Neural cell (in vitro differentiated cells): ENCODE measurements around the gene EIF3D. TPM values are rescaled to one million over a fixed set of nuclear protein-coding genes. Genes with fewer than 3 reads are reported as not detected.

Experiments
- H2AFZ ChIP-seq: fragments of 200-600, 300-800 bp; sonication (generic), shearing (Covaris generic); 2 replicates; pipeline ENCODE4 v1.6.0; 2014; ENCODE audit warnings: low read depth, mild to moderate bottlenecking, antibody characterized with exemption, low read length, moderate library complexity
- H3F3A ChIP-seq: fragments of 200-600 bp; shearing (Covaris generic); 2 replicates; pipeline ENCODE4 v1.6.1; 2016; ENCODE audit warnings: mild to moderate bottlenecking, moderate library complexity, mixed read lengths, antibody characterized with exemption, low read length; ENCODE audit not compliant: insufficient read depth, poor library complexity, severe bottlenecking
- H3K27ac ChIP-seq: fragments of 200-600, 300-800 bp; sonication (generic), shearing (Covaris generic); 2 replicates; pipeline ENCODE4 v1.5.1; 2014; ENCODE audit warnings: mild to moderate bottlenecking, low read length, moderate library complexity
- H3K27me3 ChIP-seq: fragments of 300-800, 200-600 bp; sonication (generic), shearing (Covaris generic); 2 replicates; pipeline ENCODE4 v1.6.0; 2014; ENCODE audit warnings: mild to moderate bottlenecking, low read depth, low read length, moderate library complexity; ENCODE audit not compliant: insufficient read depth
- H3K36me3 ChIP-seq: fragments of 300-800, 200-600 bp; sonication (generic), shearing (Covaris generic); 2 replicates; pipeline ENCODE4 v1.5.1; 2014; ENCODE audit warnings: mild to moderate bottlenecking, antibody characterized with exemption, low read length, moderate library complexity; ENCODE audit not compliant: insufficient read depth
- H3K4me2 ChIP-seq: fragments of 300-800, 200-600 bp; sonication (generic), shearing (Covaris generic); 2 replicates; pipeline ENCODE4 v1.6.0; 2014; ENCODE audit warnings: mild to moderate bottlenecking, low read length
- H3K4me3 ChIP-seq: fragments of 300-800, 200-600 bp; sonication (generic), shearing (Covaris generic); 2 replicates; pipeline ENCODE4 v1.5.1; 2014; ENCODE audit warnings: mild to moderate bottlenecking, low read length, moderate library complexity
- H3K79me2 ChIP-seq: fragments of 200-600 bp; shearing (Covaris generic); replicated peaks from 2 replicates; pipeline ENCODE4 v1.6.0; 2014; ENCODE audit warnings: mild to moderate bottlenecking, low read length, moderate library complexity; ENCODE audit not compliant: insufficient read depth
- H3K9ac ChIP-seq: fragments of 300-800, 200-600 bp; sonication (generic), shearing (Covaris generic); 2 replicates; pipeline ENCODE4 v1.6.1; 2016; ENCODE audit warnings: mild to moderate bottlenecking, low read length, mixed read lengths
- H3K9me2 ChIP-seq: fragments of 200-600 bp; shearing (Covaris generic); 2 replicates; pipeline ENCODE4 v1.6.1; 2016; ENCODE audit warnings: mild to moderate bottlenecking, low read length, mixed read lengths; ENCODE audit not compliant: insufficient read depth
- H3K9me3 ChIP-seq: fragments of 200-600, 300-800 bp; sonication (generic), shearing (Covaris generic); 2 replicates; pipeline ENCODE4 v1.6.1; 2016; ENCODE audit warnings: mild to moderate bottlenecking, mixed run types, low read length, moderate library complexity, mixed read lengths
- H4K20me1 ChIP-seq: fragments of 200-600 bp; shearing (Covaris generic); 2 replicates; pipeline ENCODE4 v1.6.1; 2016; ENCODE audit warnings: mild to moderate bottlenecking, mixed run types; ENCODE audit not compliant: insufficient read depth
- EP300 ChIP-seq: fragments of 450-650 bp; conservative IDR thresholded peaks from 2 replicates; pipeline ENCODE4 v1.6.1; 2014; ENCODE audit warnings: antibody characterized with exemption, mild to moderate bottlenecking, moderate library complexity; ENCODE audit not compliant: poor library complexity, severe bottlenecking
- EZH2 ChIP-seq: fragments of 200-600, 300-800 bp; shearing (Covaris generic), sonication (generic); IDR thresholded peaks from 2 replicates; pipeline ENCODE4 v1.6.1; 2014; ENCODE audit warnings: antibody characterized with exemption, low read length, borderline replicate concordance, mild to moderate bottlenecking; ENCODE audit not compliant: insufficient read depth, poor library complexity, severe bottlenecking
- MXI1 ChIP-seq: fragments of 450-650 bp; conservative IDR thresholded peaks from 2 replicates; pipeline ENCODE4 v1.6.1; 2014; ENCODE audit warnings: antibody characterized with exemption, mild to moderate bottlenecking; ENCODE audit not compliant: poor library complexity, severe bottlenecking
- POLR2AphosphoS5 ChIP-seq: IDR thresholded peaks from 2 replicates; pipeline ENCODE4 v1.6.1; 2012
- RAD21 ChIP-seq: fragments of 450-650 bp; conservative IDR thresholded peaks from 2 replicates; pipeline ENCODE4 v1.6.1; 2014; ENCODE audit warnings: antibody characterized with exemption, mild to moderate bottlenecking, moderate library complexity
- SMC3 ChIP-seq: fragments of 450-650 bp; conservative IDR thresholded peaks from 2 replicates; pipeline ENCODE4 v1.6.1; 2014; ENCODE audit warnings: antibody characterized with exemption, mild to moderate bottlenecking, moderate library complexity; ENCODE audit not compliant: poor library complexity
- TAF1 ChIP-seq: IDR thresholded peaks from 2 replicates; pipeline ENCODE4 v1.6.1; 2012; ENCODE audit warnings: low read depth
- polyA plus RNA-seq: library from polyadenylated mRNA; depleted of rRNA; stranded (reverse); fragments of >200 nt; gene quantifications from 2 replicates; pipeline ENCODE4 v1.2.3, GENCODE V29; 2014
- TF ChIP-seq, protein P1 (sequence below): fragments of 450-650 bp; IDR thresholded peaks from 2 replicates; pipeline ENCODE4 v1.5.1; 2014; ENCODE audit warnings: antibody characterized with exemption, mild to moderate bottlenecking, moderate library complexity; ENCODE audit not compliant: poor library complexity, severe bottlenecking
- TF ChIP-seq, protein P2 (sequence below): IDR thresholded peaks from 2 replicates; pipeline ENCODE4 v1.6.1; 2012; ENCODE audit warnings: borderline replicate concordance

EIF3D gene
- polyA plus RNA-seq, 1 donor from 2014 or later, result 133 TPM

DNA sequence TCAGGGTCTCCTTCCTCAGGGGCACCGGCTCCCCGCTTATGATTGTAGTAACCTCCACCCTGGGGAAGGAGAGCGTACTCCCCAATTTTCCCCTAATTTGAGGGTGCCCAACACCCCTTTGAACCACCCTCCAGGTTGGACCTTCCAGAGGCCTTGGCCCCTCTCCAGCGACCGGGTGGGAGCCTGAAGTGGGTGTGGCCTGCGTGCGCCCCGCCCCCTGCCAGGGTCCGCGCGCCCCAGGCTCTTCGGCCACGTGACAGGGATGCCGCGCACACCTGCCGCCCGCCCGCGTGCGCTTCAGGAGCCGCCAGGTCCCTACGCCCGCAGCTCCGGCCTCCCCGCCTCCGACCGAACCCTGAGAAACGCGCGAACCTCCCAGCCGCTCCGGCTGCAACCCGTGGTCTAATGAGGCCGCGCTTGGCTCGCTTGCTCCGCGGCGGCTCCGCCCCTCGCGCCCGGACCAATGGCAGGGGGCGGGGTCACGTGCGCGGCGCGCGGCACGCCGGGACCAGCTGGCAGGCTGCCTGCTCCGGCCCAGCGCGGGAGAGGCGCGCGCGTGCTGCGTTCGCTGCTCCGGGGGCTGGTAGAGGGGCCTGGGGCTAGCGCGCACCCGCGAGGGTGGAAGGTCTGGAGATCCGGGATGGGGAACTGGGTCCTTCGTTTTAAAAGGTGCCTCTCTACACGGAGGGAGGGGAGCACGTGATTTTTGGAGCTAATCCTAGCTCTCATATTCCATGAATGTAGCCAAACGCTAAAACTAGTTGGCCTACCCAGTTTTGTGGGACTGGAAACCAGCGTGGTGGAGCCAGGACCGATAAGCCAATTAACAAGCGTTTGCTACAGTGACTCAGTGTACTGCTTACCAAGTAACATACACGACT, 22.1 kb downstream of the EIF3D start, which contains the start of gene FOXRED2:
TSS of gene FOXRED2 (minus strand) at position 404 of the 881 bp plus-strand sequence. CDS start 618 bp downstream, outside the sequence.
- H3K27me3 ChIP-seq, result no peaks in the 10 kb centered on the region
- H3K79me2 ChIP-seq, result no peaks in the 10 kb centered on the region
- peak within 1 kb of the TSS; percentile 58 for H3K27ac ChIP-seq
- no peaks in the 10 kb centered on the region for H3K9me3 ChIP-seq
- H4K20me1 ChIP-seq, result no peaks in the 10 kb centered on the region
- H3K4me2 ChIP-seq, result peak within 1 kb of the TSS; percentile 68
- H3K4me3 ChIP-seq, result peak within 1 kb of the TSS; percentile 68
- peak within 1 kb of the TSS; percentile 48 for H3K9ac ChIP-seq
- H3K9me2 ChIP-seq, result no peaks in the 10 kb centered on the region
- H3K36me3 ChIP-seq, result peaks cover 4% of the 10 kb centered on the region
- peak within 1 kb of the TSS; percentile 45 for H2AFZ ChIP-seq
- no peaks in the 10 kb centered on the region for H3F3A ChIP-seq
- TF ChIP-seq EP300 (peak; percentile 44), MXI1 (peak; percentile 90), TAF1 (peak; percentile 46), RAD21 (no peak), EZH2 (no peak), POLR2AphosphoS5 (peak; percentile 73)
- TF ChIP-seq, protein P1, sequence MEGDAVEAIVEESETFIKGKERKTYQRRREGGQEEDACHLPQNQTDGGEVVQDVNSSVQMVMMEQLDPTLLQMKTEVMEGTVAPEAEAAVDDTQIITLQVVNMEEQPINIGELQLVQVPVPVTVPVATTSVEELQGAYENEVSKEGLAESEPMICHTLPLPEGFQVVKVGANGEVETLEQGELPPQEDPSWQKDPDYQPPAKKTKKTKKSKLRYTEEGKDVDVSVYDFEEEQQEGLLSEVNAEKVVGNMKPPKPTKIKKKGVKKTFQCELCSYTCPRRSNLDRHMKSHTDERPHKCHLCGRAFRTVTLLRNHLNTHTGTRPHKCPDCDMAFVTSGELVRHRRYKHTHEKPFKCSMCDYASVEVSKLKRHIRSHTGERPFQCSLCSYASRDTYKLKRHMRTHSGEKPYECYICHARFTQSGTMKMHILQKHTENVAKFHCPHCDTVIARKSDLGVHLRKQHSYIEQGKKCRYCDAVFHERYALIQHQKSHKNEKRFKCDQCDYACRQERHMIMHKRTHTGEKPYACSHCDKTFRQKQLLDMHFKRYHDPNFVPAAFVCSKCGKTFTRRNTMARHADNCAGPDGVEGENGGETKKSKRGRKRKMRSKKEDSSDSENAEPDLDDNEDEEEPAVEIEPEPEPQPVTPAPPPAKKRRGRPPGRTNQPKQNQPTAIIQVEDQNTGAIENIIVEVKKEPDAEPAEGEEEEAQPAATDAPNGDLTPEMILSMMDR, result peak; percentile 18

DNA sequence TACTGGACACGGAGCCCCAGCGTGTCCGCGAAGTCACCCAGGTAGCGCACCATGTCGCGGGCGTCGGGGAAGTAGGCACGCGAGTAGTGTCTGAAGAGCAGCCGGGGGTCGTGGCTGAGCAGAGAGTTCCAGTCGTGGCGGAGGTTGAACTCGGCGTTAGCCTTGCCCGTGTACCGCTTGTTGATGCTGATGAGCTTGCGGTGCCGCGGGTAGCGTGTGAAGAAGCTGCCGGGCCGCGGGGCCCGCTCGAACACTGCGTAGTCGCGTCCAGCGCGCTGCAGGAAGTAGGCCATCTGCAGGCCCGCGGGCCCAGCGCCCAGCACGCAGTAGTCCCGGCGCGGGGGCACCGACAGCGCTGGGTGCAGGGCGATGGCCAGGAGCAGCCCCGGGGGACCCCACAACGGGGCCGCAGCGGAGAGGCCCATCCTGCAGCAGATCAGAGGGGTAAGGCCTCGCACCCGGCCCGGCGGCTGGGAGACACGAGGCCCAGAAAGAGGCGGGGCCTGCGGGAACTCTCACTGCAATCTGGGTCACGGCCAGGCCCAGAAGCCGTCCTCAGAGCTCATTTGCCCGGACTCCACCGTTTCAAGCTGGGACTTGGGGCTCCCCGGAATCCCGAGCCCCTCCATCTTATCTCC, 22.8 kb downstream of the EIF3D start:
- Histone ChIP-seq H3K9me3 (no peaks in the 10 kb centered on the region), H3K79me2 (no peaks in the 10 kb centered on the region), H4K20me1 (no peaks in the 10 kb centered on the region), H3K9me2 (no peaks in the 10 kb centered on the region), H3K4me3 (peak overlapping the region; percentile 68), H3K9ac (peak overlapping the region; percentile 48), H3K36me3 (no peaks in the 10 kb centered on the region), H3K4me2 (no peak overlapping the region), H3K27me3 (no peaks in the 10 kb centered on the region), H3F3A (no peaks in the 10 kb centered on the region), H3K27ac (peak overlapping the region; percentile 58), H2AFZ (peak overlapping the region; percentile 45)
- TF ChIP-seq TAF1 (no peak), SMC3 (no peak), EP300 (no peak), EZH2 (no peak), MXI1 (no peak)
- TF ChIP-seq, protein P2, sequence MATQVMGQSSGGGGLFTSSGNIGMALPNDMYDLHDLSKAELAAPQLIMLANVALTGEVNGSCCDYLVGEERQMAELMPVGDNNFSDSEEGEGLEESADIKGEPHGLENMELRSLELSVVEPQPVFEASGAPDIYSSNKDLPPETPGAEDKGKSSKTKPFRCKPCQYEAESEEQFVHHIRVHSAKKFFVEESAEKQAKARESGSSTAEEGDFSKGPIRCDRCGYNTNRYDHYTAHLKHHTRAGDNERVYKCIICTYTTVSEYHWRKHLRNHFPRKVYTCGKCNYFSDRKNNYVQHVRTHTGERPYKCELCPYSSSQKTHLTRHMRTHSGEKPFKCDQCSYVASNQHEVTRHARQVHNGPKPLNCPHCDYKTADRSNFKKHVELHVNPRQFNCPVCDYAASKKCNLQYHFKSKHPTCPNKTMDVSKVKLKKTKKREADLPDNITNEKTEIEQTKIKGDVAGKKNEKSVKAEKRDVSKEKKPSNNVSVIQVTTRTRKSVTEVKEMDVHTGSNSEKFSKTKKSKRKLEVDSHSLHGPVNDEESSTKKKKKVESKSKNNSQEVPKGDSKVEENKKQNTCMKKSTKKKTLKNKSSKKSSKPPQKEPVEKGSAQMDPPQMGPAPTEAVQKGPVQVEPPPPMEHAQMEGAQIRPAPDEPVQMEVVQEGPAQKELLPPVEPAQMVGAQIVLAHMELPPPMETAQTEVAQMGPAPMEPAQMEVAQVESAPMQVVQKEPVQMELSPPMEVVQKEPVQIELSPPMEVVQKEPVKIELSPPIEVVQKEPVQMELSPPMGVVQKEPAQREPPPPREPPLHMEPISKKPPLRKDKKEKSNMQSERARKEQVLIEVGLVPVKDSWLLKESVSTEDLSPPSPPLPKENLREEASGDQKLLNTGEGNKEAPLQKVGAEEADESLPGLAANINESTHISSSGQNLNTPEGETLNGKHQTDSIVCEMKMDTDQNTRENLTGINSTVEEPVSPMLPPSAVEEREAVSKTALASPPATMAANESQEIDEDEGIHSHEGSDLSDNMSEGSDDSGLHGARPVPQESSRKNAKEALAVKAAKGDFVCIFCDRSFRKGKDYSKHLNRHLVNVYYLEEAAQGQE, result no peak
- TF ChIP-seq, protein P1, result no peak
